Adrenal gland (tissue), 5 donors: ENCODE results near the gene IQGAP2.

Source experiments
- POLR2A ChIP-seq, 2 donors: fragments of 450-650 bp; IDR thresholded peaks; one replicate each; pipeline ENCODE4 v1.6.1; 2017; ENCODE audit warnings: antibody characterized with exemption in 2 of 2, mild to moderate bottlenecking in 2 of 2, moderate library complexity in 1 of 2
- TF ChIP-seq, protein P1 (sequence below), 6 experiments: fragments of 450-650 bp in 4 of 6; fragments of 200-600 bp in 2 of 6; sonication (generic) in 1 of 6; IDR thresholded peaks; 1 replicate in 5 of 6; 2 replicates in 1 of 6; pipeline versions ENCODE4 v1.5.1 to v1.8.0; 2016 to 2021; ENCODE audit warnings: antibody characterized with exemption in 6 of 6, mild to moderate bottlenecking in 2 of 6, moderate library complexity in 1 of 6
- donor health status: DM: no; HTN: no; CAD: no.

DNA sequence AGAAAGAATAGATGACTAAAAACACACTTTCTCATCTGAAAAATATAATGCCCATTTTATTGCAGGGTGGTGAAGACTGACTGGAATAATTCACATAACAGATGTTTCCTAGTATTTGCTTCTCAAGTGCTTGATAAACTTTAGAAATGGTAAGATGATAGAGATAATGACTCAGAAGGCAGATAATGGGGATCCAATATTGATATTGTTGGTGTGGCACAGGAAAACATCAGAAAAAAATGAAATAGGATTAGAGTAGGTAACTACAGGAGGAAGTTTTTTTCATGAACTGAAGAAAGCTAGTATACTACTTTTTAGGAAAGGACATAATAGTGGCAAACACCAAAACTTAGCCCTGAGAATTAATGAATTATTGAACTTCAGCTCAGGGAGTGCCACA lies 240.3 kb downstream of the IQGAP2 start:
- no peak for TF ChIP-seq POLR2A (IDR thresholded peaks at IDR 0.05)
- TF ChIP-seq, protein P1, sequence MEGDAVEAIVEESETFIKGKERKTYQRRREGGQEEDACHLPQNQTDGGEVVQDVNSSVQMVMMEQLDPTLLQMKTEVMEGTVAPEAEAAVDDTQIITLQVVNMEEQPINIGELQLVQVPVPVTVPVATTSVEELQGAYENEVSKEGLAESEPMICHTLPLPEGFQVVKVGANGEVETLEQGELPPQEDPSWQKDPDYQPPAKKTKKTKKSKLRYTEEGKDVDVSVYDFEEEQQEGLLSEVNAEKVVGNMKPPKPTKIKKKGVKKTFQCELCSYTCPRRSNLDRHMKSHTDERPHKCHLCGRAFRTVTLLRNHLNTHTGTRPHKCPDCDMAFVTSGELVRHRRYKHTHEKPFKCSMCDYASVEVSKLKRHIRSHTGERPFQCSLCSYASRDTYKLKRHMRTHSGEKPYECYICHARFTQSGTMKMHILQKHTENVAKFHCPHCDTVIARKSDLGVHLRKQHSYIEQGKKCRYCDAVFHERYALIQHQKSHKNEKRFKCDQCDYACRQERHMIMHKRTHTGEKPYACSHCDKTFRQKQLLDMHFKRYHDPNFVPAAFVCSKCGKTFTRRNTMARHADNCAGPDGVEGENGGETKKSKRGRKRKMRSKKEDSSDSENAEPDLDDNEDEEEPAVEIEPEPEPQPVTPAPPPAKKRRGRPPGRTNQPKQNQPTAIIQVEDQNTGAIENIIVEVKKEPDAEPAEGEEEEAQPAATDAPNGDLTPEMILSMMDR (IDR thresholded peaks at IDR 0.05) = no peak
